Activated T-helper 1 cell treated with anti-CD3 and anti-CD28 coated beads, Interleukin-2, amount 50 U/mL, for 16 hours (primary cell): Measurements from ENCODE around the gene CTBS.
"Not testable (repeated sequence)": the region's sequence is repeated elsewhere in the genome, so short reads cannot be mapped to it uniquely, and the experiment has no call there.

Source experiments
- DNase-seq, 2 donors: peaks; one replicate each; pipeline ENCODE4 v3.0.0-alpha.2; 2020; ENCODE audit warnings: low read depth in 1 of 2, low spot score in 1 of 2

Gene CTBS

GRCh38 chr1:84587099-84587498 lies 12.9 kb upstream of the CTBS start:
- no peak for DNase-seq

DNA sequence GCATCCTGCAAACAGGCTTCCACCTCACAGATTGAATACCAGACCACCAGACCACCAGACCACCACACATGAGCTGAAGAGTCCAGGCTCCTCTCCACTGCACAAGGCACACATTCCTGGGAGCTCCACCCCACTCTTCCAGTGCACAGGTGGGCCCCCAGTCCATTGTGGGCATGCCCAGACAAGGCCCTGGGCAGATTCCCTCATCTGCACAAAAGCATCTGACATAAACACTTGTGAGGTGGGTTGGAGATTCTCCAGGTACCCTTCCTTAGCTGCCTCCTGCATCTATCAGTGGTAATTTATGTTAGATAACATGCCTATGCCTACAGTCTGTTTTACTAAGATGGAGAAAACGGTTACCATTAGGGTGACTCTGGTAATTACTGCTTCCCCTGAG lies 11.6 kb upstream of the CTBS start:
- DNase-seq: no peak

GRCh38 chr1:84584126-84584525 lies 9.9 kb upstream of the CTBS start:
- DNase-seq: no peak

- no peak for DNase-seq
Observed at GRCh38 chr1:84583648-84584047, 9.4 kb upstream of the CTBS start.

DNA sequence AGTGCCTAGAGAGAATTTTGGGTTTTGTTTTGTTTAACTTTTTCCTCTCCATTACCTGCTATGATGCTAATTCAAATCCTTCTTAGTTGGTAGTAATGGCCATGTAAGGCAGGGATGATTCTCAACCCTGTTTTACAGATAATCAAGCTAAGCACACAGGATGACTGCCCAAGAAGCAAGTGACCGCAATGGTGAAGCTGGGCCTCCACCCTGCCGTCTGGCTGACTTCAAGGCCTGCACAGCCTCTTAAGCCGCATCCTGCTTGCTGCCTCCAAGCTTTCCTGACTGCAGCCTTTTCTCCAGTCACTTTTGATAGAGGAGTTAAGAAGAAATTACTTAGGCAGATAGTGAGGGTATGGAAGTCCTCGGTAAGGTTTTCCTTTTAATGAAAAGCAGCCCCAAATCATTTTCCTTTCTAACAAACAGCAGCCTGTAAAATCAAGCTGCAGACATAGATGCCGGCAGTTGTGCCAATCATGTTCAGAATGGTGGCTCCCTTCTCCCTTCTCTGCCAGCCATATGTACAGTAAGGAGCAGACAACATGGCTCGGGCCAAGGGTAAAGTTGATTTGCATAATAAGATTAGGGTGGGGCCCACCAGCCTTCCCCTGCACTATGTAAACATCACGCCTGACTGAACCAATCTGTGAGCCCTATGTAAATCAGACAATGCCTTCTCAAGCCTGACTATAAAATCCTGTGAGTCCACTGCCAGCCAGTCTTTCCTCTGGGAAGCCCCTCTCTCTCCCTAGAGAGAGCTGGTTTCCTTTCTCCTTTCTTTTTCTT lies 8.8 kb upstream of the CTBS start:
- no peak for DNase-seq

DNA sequence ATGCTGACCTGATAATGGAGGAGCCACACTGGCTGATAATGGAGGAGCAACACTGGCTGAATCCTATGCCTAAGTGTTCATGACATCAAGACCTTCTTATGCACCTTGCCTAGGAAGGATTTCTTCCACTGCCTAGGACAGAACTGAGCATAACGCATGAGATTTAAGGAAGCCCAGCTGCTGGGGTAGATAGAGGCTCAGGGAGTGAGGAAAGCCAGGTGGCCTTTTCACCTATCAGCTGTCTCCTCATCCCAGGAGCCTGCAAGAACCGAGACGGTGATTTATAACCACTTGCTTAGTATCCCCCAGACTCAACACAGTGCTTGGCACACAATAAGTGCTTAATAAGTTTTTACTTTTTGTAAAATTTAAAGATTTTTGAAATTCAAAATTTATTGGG lies 7.4 kb upstream of the CTBS start:
- DNase-seq: no peak

DNA sequence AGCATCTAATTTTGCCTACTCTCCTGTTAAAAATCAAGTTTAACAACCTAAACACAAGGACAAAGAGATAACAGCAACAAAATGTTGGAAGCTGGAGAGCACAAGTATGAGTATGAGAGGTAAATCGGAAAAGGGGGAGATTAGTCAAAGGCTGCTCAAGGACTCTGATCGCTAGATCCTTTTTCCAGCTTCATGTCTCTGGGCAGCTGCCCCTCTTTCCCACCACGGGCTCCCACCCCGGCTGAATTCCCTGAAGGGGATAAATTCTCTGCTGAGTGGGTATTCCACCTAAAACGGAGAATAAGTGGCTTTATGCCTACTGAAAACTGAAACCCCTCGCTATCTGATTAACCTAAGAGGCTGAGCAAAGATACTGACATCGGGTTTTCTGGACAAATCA lies 696 bp upstream of the CTBS start:
- DNase-seq: no peak

DNA sequence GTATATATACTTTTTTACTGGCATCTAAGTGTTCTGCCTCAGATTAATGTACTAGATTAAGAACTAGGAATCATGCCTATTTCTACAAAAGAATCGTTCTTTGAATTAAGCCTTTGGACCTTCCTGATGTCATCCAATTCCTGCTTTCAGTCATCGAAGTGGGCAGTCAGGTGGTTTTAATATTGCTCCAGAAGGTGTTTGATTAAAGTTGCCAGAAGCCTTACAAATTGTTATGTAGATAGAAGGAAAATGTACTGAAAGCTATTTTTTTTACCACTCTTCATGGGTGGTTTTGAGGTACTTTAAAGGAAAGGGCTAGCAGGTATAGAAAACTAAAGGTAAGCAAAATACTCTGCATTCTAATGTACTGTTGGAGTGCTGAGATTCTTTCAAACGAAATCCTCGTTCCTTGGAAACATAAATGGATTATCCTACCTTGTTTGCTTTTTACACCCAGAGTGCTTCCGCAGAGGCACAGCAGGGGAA lies 716 bp downstream of the CTBS start:
- no peak for DNase-seq

DNA sequence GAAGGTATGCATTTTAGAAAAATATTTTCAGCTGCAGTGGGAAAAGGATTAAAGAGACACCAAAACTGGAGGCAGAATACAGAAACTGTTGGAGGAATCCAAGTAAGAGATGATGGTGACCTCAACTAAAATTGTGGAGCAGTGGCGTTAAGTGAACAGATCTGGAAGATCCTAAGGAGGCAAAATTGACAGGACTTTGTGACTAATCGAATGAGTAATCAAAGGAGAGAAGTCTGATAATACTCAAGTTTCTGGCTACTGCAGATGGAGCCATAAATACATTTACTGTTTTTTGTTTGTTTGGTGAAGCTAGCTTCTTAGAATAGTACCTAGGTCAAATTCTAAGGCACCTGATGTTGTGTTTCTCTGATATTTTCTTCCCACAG lies 3.1 kb downstream of the CTBS start:
- no peak for DNase-seq

- DNase-seq: no peak
Observed at GRCh38 chr1:84570436-84571149, 3.6 kb downstream of the CTBS start.

- DNase-seq: no peak
Observed at GRCh38 chr1:84569216-84569615, 5.0 kb downstream of the CTBS start.

DNA sequence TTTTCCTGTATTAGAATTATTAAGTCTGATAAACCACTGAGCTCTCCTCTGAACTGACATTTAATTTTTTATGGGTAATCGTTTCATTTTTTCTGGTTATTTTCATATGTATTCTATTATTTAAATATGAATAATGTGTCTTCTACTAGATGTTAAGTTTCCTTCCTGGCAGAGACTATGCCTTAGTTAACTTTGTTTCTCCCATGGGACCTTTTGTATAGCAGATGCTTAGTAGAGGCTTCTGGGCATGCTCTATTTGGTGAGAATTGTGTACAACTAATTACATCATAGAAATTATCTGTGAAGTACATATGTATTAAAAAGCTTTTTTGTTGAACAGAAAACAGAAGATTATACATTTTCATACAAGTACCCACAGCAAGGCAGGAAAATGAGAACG lies 23.4 kb downstream of the CTBS start:
- DNase-seq: no peak

- no peak for DNase-seq
Observed at GRCh38 chr1:84541679-84542078, 32.6 kb downstream of the CTBS start.

- no peak for DNase-seq
Observed at GRCh38 chr1:84540759-84541158, 33.5 kb downstream of the CTBS start.

- no peak for DNase-seq
Observed at GRCh38 chr1:84539972-84540371, 34.3 kb downstream of the CTBS start.

GRCh38 chr1:84538599-84538998 lies 35.6 kb downstream of the CTBS start:
- DNase-seq: no peak

DNA sequence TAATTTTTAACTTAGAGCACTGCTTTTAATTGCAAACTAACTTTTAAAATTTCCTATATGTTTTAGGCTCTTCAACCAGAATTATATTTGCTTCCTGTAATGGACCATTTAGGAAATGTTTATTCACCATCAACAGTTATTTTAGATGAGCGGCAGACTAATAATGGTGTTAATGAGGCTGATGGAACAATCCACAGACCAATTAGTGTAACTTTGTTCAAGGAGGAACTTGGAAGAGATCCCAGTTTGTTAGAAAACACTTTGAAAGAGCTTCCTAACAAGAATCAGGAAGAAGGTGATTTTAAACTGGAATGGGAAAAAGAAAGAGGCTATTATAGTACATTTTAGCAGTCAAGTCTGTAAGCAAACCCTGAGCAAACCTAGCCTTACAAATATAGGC lies 48.5 kb downstream of the CTBS start:
- DNase-seq: no peak

GRCh38 chr1:84524590-84524989 lies 49.6 kb downstream of the CTBS start:
- no peak for DNase-seq

DNA sequence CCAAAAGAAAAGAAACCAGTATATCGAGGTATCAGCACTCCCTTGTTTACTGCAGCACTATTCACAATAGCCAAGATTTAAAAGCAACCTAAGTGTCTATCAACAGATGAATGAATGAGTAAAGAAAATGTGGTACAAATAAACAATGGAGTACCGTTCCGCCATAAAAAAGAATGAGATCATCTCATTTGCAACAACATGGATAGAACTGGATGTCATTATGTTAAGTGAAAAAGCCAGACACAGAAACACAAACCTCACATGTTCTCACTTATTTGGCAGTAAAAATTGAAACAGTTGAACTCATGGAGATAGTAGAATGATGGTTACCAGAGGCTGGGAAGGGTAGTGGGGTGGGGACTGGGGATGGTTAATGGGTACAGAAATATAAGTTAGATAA lies 63.6 kb downstream of the CTBS start:
- no peak for DNase-seq

DNA sequence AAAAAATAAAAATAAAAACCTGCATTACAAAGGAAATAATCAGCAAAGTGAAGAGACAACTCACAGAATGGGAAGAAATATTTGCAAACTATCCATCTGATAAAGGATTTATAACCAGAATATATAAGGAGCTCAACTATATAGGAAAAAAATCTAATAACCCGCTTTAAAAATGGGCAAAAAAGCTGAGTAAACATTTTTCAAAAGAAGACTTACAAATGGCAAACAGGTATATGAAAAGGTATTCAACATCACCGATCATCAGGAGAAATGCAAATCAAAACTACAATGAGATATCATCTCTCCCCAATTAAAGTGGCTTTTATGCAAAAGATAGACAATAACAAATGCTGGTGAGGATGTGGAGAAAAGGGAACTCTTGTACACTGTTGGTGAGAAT lies 64.1 kb downstream of the CTBS start:
- DNase-seq: no peak

DNA sequence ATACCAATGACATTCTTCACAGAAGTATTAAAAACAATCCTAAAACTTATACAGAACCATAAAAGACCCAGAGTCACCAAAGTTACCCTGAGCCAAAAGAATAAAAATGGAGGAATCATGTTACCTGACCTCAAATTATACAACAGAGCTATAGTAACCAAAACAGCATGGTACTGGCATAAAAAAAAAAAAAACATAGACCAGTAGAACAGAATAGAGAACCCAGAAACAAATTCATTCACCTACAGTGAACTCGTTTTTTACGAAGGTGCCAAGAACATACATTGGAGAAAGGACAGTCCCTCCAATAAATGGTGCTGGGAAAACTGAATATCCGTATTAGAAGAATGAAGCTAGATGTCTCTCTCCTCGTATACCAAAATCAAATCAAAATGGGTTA lies 65.2 kb downstream of the CTBS start:
- no peak for DNase-seq

GRCh38 chr1:84508510-84508909 lies 65.7 kb downstream of the CTBS start:
- DNase-seq: no peak

DNA sequence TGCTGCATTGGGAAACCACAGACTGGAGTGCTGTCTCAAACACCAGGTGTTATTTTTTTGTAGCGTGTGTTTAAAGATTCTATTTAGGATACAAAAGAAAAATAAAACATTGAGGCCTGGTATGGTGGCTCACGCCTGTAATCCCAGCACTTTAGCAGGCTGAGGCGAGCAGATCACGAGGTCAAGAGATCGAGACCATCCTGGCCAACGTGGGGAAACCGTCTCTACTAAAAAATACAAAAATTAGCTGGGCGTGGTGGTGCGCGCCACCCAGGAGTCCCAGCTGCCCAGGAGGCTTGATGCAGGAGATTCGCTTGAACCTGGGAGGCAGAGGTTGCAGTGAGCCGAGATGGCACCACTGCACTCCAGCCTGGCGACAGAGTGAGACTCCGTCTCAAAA lies 66.4 kb downstream of the CTBS start:
- DNase-seq: not testable (repeated sequence)
